Measurements from ENCODE around the gene MFAP2.

Gene MFAP2

GRCh38 chr1:16926491-16927073 is 53.8 kb downstream of the MFAP2 start:
- no peak for DNase-seq

GRCh38 chr1:16925635-16926490 is 54.6 kb downstream of the MFAP2 start:
- DNase-seq: no peak

- no peak for DNase-seq
Observed at GRCh38 chr1:16924919-16925477, 55.4 kb downstream of the MFAP2 start.

All from CD4-positive, alpha-beta T cell treated with Interleukin-6 for 4 hours (primary cell).